GM12878 (cell line): Measurements from ENCODE around the gene TEX28.

Experiments used
- CTCF ChIP-seq, 3 experiments: IDR thresholded peaks in 2 of 3; conservative IDR thresholded peaks in 1 of 3; 2 replicates each; pipeline ENCODE4 v1.5.1; 2011; ENCODE audit warnings: low read depth in 3 of 3, low read length in 3 of 3, mild to moderate bottlenecking in 3 of 3, control low read depth in 2 of 3, moderate library complexity in 2 of 3, inconsistent platforms in 1 of 3, mixed read lengths in 1 of 3; ENCODE audit not compliant: control insufficient read depth in 2 of 3, insufficient read depth in 1 of 3; ENCODE audit errors: extremely low read depth in 1 of 3
- EZH2 ChIP-seq: IDR thresholded peaks from 2 replicates; pipeline ENCODE4 v1.6.1; 2012; ENCODE audit warnings: low read depth, mild to moderate bottlenecking, control low read depth, inconsistent platforms, low read length, borderline replicate concordance; ENCODE audit not compliant: control insufficient read depth
- JUNB ChIP-seq: IDR thresholded peaks from 2 replicates; pipeline ENCODE4 v1.6.1; 2016; ENCODE audit warnings: antibody characterized with exemption, mild to moderate bottlenecking
- PKNOX1 ChIP-seq: fragments of 450-650 bp; IDR thresholded peaks from 2 replicates; pipeline ENCODE4 v1.6.1; 2016; ENCODE audit warnings: mild to moderate bottlenecking
- POLR2A ChIP-seq: IDR thresholded peaks from 2 replicates; pipeline ENCODE4 v1.6.1; 2011; ENCODE audit warnings: low read depth, mild to moderate bottlenecking, low read length
- REST ChIP-seq: IDR thresholded peaks from 2 replicates; pipeline ENCODE4 v1.6.1; 2012; ENCODE audit warnings: mild to moderate bottlenecking, low read depth, low read length
- SRF ChIP-seq, 2 experiments: IDR thresholded peaks; 2 replicates each; pipeline ENCODE4 v1.6.1; 2011; ENCODE audit warnings: low read depth in 2 of 2, low read length in 2 of 2, mild to moderate bottlenecking in 1 of 2, moderate library complexity in 1 of 2
- USF2 ChIP-seq: IDR thresholded peaks from 2 replicates; pipeline ENCODE4 v1.6.1; 2011; ENCODE audit warnings: low read depth, low read length, improper control_type of control experiment, borderline replicate concordance
- ZNF622 ChIP-seq: fragments of 450-650 bp; IDR thresholded peaks from 2 replicates; pipeline ENCODE4 v1.6.1; 2017; ENCODE audit warnings: mild to moderate bottlenecking, inconsistent platforms

- TF ChIP-seq EZH2 (no peak), PKNOX1 (no peak), POLR2A (no peak), ZNF622 (no peak), REST (no peak), USF2 (no peak), SRF (IDR thresholded peaks at IDR 0.05; ENCODE audit: low read depth in 2 of 2, low read length in 2 of 2) (no peak), CTCF (IDR thresholded peaks at IDR 0.05 in 2 of 3, conservative IDR thresholded peaks at IDR 0.05 in 1 of 3; ENCODE audit: control insufficient read depth in 2 of 3, extremely low read depth in 1 of 3, insufficient read depth in 1 of 3, low read depth in 3 of 3, low read length in 3 of 3) (no peak), JUNB (no peak)
These were observed 37.6 kb upstream of the TEX28 start for GRCh38 chrX:154332561-154332960.
